Caki2 (cell line): ENCODE results near the gene HSPG2. TPM values are rescaled to one million over a fixed set of nuclear protein-coding genes. Genes with fewer than 3 reads are reported as not detected.
A peak's percentile ranks its signal among the peaks of the same experiment; 100 is the strongest.

Experiments
- DNase-seq: peaks from one replicate; pipeline ENCODE4 v3.0.0-alpha.2; 2015; ENCODE audit warnings: low read depth
- in situ Hi-C: cut with HindIII; loops from 2 replicates; pipeline ENCODE4 v1.10.0; 2016; ENCODE audit warnings: low sequenced_read_pairs, low pct_unique_long_range_greater_than_20kb, mixed read lengths
- total RNA-seq: library from RNA; depleted of rRNA; stranded (reverse); fragments of >200 nt; shearing (Covaris generic); gene quantifications from 2 replicates; pipeline ENCODE4 v1.2.3, GENCODE V29; 2014; ENCODE audit warnings: low replicate concordance

HSPG2 gene
- total RNA-seq, 1 experiment from 2014 or later, result 80.2 TPM

DNA sequence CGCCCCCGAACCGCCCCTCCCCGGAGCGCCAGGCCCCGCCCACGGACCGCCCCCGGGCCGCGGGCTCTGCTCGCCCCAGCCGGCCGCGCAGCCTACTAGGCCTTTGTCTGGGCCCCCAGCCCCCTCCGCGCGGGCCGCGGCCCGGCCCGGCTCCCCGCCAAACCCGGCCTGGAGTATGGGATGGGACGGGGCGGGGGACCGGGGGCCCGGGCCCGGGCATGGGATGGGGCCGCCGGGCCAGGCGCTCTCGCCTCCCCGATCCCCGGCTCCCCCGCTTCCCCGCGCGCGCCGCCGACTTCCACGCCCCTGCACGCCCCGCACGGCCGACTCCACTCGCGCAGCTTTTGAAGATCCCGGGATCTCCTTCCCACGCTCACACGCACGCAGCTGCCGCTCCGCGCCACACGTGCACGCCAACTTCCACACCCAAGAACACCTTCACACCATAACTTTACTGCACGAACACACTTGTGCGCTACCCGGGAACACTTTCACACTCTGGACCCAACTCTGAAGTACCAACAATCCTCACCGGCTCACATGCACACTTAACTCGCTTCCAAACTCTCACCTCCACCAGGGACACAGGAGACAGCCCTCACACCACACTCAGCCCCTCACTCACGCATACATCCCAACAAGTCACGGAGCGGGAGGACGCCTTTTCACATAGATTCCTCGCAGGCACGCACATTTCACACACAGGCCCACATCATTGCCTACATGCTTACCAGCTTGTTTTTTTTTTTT, 437 bp upstream of the HSPG2 start:
- in situ Hi-C loops, result no loop called here
- DNase-seq, result peak; percentile 69

DNA sequence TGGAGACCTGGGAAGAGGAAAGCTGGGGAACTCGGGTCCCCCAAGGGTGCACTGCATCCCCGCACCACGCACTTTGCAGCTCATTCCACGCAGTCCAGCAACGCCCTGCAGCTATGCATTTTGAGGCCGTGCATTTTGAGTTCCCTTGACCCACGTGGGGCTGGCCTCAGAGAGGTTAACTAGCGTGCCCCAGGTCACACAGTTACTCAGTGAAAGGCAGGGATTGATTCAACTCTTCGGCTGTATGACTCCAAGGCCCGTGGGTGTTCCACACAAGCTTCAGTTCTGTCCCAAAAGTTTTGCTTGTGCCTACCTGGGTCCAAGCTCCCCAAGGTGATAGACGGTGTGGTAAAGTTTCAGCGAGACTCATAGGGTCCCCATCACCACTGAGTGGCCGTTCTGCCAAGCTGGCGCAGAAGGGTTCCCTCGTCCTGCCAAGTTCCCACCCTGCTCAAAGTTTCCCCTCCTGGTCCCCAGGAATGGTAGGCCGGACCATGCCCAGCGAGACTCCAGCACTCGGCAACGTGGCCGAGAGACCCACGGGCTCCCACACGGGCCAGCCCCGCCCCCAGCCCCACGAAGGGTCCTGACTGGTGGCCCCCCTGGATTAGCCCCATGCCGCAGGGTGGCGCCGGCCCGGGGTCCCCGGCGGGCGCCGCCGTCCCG, 611 bp downstream of the HSPG2 start:
- DNase-seq, result no peak
- in situ Hi-C loops, result no loop called here

DNA sequence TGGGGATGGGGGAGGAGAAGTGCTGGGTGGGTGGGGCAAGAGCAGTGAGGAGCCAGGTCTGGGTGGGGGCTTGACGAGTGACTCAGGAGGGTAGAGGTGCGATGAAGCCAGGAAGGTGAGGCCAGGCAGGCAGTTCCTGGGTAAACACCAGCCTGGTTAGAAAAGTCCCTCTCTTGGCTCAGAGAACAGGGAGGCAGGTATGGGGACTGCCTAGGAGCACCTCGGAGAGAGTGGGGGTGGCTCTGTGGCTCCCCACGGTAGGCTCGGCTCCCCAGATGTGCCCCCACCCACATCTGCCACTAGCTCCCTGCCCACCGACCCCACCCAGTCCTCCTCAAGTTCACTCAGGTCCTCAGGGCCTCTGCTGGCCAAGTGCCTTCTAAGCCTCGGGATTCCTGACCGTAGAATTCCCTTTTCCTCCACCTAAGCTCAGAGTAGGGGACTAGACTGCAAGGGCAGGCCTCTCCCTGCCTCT, 1.2 kb downstream of the HSPG2 start:
- DNase-seq, result peak; percentile 54
- in situ Hi-C loops, result no loop called here

DNA sequence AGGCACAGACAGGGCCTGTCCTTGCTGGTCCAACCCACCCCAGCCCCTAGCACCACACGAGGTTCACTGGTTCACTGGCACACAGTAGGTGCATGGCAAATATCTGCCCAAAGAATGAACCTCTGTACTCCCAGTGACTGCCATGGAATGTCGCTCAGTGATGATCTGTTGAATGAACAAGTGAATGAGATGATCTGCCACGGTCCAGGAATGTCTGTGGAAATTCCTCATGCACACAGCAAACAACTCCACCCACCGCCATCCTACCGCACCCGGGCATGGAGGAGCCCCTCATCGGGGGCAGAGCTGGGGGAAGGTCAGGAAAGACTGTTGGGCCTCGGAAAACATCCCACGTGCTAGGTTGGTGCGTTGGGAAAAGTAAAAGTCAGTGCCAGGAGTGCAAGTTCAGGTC, 1.7 kb downstream of the HSPG2 start:
- in situ Hi-C loops, result no loop called here
- DNase-seq, result peak; percentile 67

DNA sequence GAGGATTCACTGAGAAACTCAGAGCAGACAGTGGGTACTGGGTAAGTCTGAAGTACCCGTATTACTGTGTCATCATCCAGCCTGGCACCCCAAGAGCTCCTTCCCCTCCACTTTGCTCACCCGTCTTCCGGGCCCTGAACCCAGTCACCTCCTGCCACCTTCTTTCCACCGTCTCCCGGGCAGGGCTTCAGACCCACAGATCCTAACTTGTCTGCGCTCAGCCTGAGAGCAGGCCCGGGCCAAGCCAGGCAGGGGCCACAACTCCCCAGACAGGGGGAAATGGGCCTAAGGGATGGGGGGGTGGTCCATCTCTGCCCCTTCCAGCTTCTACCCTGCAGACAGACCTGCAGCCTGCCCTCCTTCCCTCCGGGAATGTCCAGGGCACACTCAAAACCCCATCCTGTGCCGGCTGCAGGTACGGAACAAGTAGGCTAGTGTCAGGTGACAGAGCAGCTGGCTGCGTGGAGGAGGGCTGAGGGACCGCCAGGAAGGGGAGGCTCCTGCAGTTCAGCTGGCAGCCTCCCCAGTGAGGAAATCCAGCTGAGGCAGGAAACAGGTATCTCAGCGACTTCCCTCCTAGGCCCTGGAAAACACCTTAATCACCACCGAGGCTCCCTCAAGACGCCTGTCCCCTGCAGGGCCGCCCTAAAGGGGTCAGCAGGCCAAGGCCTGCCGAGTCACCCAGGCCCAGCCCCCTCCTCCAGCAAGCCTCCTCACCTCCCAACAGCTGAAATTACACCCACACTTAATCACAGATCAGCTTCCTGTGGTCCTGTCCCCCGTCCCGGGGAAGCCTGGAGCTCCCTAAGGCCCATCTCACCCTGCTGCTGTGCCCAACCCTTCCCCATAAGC, 3.5 kb downstream of the HSPG2 start:
- DNase-seq, result no peak
- in situ Hi-C loops, result no loop called here

GRCh38 chr1:21932127-21932526, 5.0 kb downstream of the HSPG2 start:
- in situ Hi-C loops, result no loop called here
- no peak for DNase-seq

- in situ Hi-C loops, result no loop called here
- peak; percentile 58 for DNase-seq
Measured at GRCh38 chr1:21931171-21932093, 5.7 kb downstream of the HSPG2 start.

- in situ Hi-C loops, result no loop called here
- no peak for DNase-seq
Measured at GRCh38 chr1:21930629-21931170, 6.4 kb downstream of the HSPG2 start.

DNA sequence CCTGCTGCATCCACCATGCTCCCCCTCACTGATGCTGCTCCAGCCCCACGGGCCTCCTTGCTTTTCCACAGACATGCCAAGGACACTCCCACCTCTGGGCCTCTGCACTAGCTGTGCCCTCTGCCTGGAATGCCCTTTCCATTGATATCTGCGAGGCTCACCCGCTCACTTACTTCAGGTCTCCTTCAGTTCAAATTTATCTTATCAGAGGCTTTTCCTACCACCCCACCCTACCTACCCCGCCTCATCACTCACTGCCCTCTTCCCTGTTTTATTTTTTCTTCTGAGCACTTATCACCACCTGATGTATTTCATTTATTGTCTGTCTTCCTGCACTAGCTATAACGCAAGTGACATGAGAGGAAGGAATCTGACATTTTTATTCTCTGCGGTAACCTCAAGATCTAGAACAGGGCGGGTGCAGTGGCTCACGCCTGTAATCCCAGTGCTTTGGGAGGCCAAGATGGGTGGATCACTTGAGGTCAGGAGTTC, 7.0 kb downstream of the HSPG2 start:
- in situ Hi-C loops, result no loop called here

DNA sequence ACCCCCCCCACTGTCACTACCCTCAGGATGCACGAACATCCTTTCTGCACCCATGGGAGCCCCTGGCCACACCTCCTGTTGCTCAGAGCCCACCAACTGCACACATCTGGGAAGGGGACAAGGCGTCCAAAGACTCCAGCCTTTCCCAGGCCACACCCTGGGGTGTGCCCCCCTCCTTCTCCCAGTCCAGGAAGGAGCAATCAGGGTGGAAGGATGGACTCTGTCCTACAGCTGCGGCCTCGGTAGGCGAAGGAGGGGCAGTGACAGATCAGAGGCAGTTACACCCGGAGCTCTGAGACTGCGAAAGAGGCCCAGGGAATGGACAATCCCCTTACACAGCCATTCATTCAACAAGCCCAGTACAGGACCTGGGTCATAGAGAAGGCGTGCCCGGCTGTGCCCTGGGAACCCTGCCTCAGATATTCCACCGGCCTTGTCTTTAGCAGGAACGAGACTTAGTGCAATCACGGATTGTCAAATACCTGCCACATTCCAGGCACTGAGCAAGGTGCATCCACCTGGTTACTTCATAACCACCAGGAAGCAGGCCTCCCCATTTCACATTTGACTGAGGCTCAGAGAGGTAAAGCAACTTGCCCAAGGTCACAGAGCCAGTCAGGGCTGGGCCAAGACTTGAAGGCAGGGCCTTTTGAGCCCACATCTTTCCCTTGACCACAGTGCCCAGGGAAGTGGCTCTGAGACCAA, 9.4 kb downstream of the HSPG2 start:
- no peak for DNase-seq
- in situ Hi-C loops, result no loop called here

More for the DNA sequence above, 7.0 kb downstream of the HSPG2 start:
- no peak for DNase-seq

- in situ Hi-C loops, result no loop called here
- DNase-seq, result no peak
Measured at GRCh38 chr1:21926814-21927532, 10.1 kb downstream of the HSPG2 start.

GRCh38 chr1:21926065-21926464, 11.0 kb downstream of the HSPG2 start:
- in situ Hi-C loops, result no loop called here
- DNase-seq, result no peak

DNA sequence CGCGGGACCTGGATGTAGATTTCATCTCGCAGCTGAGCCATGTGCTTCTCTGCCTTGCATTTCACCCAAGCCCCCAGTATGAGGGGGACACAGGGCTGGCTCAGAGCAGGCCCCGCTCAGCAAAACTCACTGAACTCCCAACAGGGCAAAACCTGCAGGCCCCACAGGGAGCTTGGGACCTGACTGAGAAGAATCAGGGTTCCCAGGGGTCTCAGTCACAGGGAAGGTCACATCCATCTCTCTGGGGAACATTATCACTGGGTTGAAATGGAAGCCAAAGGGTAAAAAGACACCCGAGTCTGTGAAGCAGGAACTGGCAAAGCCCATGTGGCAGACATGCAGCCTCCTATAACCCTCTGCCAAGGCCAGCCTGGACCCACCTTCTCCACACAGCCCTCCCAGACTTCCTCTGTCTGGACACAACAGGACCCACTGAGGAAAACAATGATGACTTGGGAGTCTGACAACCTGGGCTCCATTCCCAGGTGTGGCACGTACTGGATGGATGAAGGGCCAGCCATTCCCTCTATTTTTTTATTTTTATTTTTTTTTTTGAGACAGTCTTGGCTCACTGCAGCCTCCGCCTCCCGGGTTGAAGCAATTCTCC, 11.7 kb downstream of the HSPG2 start:
- DNase-seq, result no peak
- in situ Hi-C loops, result no loop called here

- DNase-seq, result no peak
- in situ Hi-C loops, result no loop called here
Measured at GRCh38 chr1:21924503-21925005, 12.6 kb downstream of the HSPG2 start.

GRCh38 chr1:21922090-21923013, 14.8 kb downstream of the HSPG2 start:
- peak; percentile 74 for DNase-seq
- in situ Hi-C loops, result no loop called here
